ENCODE data around the gene SPDYE5.
"Not testable (repeated sequence)": the region's sequence is repeated elsewhere in the genome, so short reads cannot be mapped to it uniquely, and the experiment has no call there.

The SPDYE5 gene

DNA sequence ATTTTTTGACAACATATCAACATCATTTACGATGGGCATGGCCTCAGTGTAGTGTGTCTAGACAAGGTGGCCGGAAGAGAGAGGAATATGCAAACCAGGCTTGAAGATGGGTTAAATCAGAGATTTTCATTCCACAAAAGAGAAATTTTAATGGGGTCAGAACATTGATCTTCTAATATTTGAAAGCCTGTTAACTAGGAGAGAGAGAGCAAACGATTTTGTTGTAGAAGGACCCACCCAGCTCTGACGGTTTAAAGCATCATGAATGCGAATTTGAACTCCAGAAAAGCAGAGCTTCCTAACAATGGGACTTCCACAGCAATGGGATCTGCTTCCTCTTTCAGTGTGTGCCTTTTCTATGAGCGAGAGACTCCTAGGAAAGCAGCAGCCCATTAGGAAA lies at the start of gene SPDYE5:
SPDYE5 (plus strand) TSS at position 301 of the 400 bp plus-strand sequence. CDS start 1,728 bp downstream, outside the sequence.
- not testable (repeated sequence) for DNase-seq (ENCODE audit: low read depth)

GRCh38 chr7:75442465-75443111 lies 49.5 kb upstream of the SPDYE5 start:
- DNase-seq (ENCODE audit: low read depth) = peak; percentile 18

DNA sequence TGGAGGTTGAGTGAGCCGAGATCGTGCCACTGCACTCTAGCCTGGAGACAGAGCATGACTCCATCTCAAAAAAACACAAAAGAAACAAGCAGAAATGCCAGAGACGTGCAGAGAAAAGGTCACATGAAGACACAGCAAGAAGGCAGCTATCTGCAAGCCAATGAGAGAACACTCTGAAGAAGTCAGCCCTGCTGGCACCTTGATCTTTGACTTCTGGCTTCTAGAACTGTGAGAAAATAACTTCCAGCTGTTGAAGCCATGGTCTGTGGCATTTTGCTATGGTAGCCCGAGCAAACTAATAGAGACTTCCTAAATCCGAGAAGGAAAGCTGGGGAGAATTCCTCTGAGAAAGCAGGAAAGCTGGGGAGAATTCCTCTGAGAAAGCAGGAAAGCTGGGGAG lies 42.2 kb upstream of the SPDYE5 start:
- DNase-seq (ENCODE audit: low read depth) = not testable (repeated sequence)

GRCh38 chr7:75452494-75452955 lies 39.6 kb upstream of the SPDYE5 start:
- not testable (repeated sequence) for DNase-seq (ENCODE audit: low read depth)

GRCh38 chr7:75456403-75456802 lies 35.7 kb upstream of the SPDYE5 start:
- not testable (repeated sequence) for DNase-seq (ENCODE audit: low read depth)

GRCh38 chr7:75458034-75458433 lies 34.1 kb upstream of the SPDYE5 start:
- not testable (repeated sequence) for DNase-seq (ENCODE audit: low read depth)

DNA sequence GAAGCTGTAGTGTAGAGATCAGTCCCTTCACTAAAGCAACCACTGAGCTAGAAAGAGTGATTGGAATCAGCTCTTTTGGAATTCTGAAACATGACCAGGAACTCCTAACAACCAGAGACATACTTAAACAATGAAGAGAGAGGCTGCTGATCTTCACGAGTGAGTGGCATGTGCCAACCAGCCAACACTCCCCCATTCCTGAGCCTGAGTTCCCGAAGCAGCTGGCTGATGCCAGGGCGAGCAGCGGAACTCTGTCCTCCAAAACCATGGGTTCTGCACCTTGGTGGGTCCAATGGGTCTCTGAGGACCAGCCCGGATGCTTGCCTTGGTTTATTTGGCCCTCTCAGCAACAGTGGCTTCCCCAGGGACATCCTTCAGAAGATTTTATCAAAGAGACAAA lies 31.6 kb upstream of the SPDYE5 start:
- DNase-seq (ENCODE audit: low read depth) = not testable (repeated sequence)

GRCh38 chr7:75470166-75470565 lies 22.0 kb upstream of the SPDYE5 start:
- not testable (repeated sequence) for DNase-seq (ENCODE audit: low read depth)

DNA sequence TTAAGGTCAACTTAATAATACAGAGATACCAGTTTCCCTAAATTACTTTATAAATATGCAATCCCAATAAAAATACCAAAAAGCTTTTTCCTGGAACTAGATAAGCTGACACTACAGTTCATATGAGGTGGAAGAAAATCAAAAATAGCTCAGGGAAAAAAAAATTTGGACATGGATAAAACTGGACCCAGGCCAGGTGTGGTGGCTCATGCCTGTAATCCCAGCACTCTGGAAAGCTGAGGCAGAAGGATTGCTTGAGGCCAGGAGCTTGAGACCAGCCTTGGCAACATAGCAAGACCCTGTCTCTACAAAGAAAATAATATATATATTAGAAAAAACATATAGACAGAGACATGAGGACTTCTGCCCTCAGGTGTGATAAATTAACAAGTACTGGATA lies 14.7 kb upstream of the SPDYE5 start:
- DNase-seq (ENCODE audit: low read depth) = not testable (repeated sequence)

GRCh38 chr7:75480313-75480712 lies 11.8 kb upstream of the SPDYE5 start:
- DNase-seq (ENCODE audit: low read depth) = not testable (repeated sequence)

- DNase-seq (ENCODE audit: low read depth) = peak; percentile 4
These were observed 6.7 kb upstream of the SPDYE5 start for GRCh38 chr7:75485355-75485978.

- peak; percentile 87 for DNase-seq (ENCODE audit: low read depth)
These were observed 6.0 kb upstream of the SPDYE5 start, which contains the start of gene POM121C for GRCh38 chr7:75485979-75486643. POM121C (minus strand) TSS chr7:75486299; CDS start chr7:75441496, 44,803 bp downstream.

DNA sequence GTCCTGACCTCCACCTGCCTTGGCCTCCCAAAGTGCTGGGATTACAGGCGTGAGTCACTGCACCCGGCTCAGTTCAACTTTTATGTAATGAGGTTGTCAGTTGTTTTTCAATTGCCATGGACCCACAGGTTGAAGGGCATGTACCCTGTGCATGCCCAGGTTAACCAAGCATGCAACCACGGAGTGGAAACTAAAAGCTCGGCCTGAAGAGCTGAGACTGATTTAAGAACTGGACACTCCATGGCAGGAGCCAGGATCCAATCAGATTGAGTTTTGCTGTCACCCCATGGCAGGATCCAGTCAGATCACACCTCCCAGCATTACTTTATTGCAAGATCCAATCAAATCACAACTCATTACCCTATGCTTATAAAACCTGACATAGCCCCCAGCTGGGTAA lies 16.9 kb downstream of the SPDYE5 start:
- not testable (repeated sequence) for DNase-seq (ENCODE audit: low read depth)

DNA sequence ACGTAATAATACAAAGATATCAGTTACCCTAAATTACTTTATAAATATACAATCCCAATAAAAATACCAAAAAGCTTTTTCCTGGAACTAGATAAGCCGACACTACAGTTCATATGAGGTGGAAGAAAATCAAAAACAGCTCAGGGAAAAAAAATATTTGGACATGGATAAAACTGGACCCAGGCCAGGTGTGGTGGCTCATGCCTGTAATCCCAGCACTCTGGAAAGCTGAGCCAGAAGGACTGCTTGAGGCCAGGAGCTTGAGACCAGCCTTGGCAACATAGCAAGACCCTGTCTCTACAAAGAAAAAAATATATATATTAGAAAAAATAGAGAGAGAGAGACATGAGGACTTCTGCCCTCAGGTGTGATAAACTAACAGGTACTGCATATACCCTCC lies 26.7 kb downstream of the SPDYE5 start:
- DNase-seq (ENCODE audit: low read depth) = not testable (repeated sequence)

DNA sequence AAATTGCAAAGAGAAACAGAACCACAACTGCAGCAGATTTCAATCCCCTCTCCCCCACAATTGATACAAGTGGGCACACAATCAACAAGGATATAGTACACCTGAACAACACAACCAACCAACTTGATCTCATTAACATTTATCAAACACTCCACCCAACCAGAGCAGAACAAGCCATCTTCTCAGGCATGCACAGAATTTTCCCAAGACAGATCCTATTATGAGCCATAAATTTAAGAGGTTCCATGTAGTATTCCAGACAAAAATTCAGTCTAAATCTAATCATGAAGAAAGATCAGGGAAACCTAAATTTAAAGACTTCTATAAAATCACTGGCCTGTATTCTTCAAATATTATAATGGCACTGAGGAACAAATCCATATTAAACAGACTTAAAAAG lies 29.6 kb downstream of the SPDYE5 start:
- not testable (repeated sequence) for DNase-seq (ENCODE audit: low read depth)

- DNase-seq (ENCODE audit: low read depth) = not testable (repeated sequence)
These were observed 35.2 kb downstream of the SPDYE5 start for GRCh38 chr7:75527224-75527722.

DNA sequence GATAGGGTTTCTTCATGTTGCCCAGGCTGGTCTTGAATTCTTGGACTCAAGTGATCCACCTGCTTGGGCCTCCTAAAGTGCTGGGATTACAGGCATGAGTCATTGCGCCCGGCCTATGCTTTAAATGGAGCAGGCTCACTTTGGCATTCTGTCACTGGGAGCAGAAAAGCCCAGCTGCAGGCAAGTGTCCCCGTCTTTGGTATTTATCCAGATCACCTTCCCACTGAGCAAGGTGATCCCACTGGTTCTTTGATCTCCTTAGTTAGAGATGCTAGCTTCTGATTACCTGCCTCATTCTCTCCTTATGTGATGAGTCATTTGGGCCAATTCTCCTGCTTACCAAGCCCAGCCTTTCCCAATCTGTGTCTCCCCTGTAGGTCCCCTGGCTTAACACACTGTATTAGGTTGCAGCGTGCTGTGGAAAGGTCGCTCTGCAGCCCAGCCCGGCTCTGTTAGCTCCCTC lies 39.3 kb downstream of the SPDYE5 start:
- no peak for DNase-seq (ENCODE audit: low read depth)

DNA sequence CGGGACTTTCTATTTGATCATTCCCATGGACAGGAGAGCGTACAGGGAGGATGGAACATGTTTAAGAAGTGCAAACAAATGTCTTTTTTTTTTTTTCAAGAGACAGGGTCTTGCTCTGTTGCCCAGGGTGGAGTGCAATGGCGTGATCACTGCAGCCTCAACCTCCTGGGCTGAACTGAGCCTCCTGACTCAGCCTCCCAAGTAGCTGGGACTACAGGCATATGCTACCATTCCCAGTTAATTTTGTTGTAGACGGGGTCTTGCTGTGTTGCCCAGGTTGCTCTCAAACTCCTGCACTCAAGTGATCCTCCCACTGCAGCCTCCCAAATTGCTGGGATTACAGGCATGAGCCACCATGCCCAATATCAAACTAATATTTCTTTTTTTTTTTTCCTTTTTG lies 40.5 kb downstream of the SPDYE5 start:
- no peak for DNase-seq (ENCODE audit: low read depth)

DNA sequence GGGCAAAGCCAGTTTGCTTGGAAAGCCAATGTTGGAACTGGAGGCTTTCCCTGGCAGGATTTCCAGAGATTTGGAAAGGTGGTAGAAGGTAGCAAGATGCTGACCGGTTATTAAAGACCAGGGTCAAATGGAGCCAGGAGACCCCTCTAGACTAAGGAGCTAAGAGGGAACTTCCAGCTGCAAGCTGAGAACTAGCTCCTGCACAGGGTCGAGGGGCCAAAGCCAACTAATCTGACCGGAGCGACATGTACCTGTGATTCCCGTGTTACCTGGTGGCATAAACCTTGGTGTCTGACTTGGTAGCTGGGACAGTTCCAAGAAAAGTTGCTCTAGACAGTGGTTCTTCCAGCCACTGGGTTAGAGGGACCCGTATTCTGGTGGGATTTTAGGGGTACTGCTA lies 41.8 kb downstream of the SPDYE5 start:
- DNase-seq (ENCODE audit: low read depth) = no peak

DNA sequence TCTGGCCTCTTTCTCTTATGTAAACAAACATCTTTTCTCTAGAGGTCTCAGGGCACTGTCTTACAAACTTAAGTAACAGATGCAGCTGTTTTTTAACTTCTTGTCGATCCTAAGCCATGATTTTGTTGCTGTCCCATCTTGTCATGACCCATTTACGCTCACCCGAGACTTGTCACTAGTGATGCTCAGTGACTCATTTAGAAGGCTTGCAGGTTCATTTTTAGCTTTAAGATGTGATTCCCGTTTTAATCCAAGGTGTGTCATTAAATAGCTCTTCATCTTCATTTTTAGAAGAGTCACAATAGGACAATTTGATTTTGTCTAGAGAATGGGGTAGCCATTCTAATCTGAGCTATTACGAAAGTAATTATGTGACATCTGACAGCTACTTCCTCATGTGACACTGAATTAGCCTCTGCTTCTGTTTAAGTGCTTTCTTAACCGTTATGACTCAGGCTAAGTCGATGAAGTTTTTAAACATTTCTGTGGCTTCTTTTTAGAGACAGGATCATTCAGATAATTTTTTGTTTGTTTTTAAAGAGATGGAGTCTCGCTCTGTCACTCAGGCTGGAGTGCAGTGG lies 42.7 kb downstream of the SPDYE5 start:
- DNase-seq (ENCODE audit: low read depth) = no peak

- no peak for DNase-seq (ENCODE audit: low read depth)
These were observed 44.4 kb downstream of the SPDYE5 start for GRCh38 chr7:75536491-75536890.

GRCh38 chr7:75536940-75537538 lies 44.9 kb downstream of the SPDYE5 start:
- no peak for DNase-seq (ENCODE audit: low read depth)

Data from activated T-cell treated with anti-CD3 and anti-CD28 coated beads for 48 hours (primary cell).